Tibial nerve (tissue), 4 donors: ENCODE measurements around the gene USP32. TPM values are rescaled to one million over a fixed set of nuclear protein-coding genes. Genes with fewer than 3 reads are reported as not detected.
A peak's percentile ranks its signal among the peaks of the same experiment; 100 is the strongest.

ENCODE experiments used
- DNase-seq, 2 donors: peaks; one replicate each; pipeline ENCODE4 v3.0.0-alpha.2; 2019; ENCODE audit warnings: low spot score in 2 of 2
- H3K27ac ChIP-seq, 4 donors: fragments of 200-600 bp; sonication (generic) in 3 of 4; one replicate each; pipeline ENCODE4 v1.5.1; 2017 to 2019; ENCODE audit warnings: mild to moderate bottlenecking in 1 of 4
- H3K27me3 ChIP-seq, 2 donors: fragments of 200-600 bp; sonication (generic) in 1 of 2; one replicate each; pipeline versions ENCODE4 v1.5.1 to v1.6.0; 2017 to 2019
- H3K36me3 ChIP-seq, 3 donors: fragments of 200-600 bp; sonication (generic); one replicate each; pipeline ENCODE4 v1.5.1; 2018 to 2019
- H3K4me1 ChIP-seq, 4 donors: fragments of 200-600 bp; sonication (generic) in 3 of 4; one replicate each; pipeline ENCODE4 v1.5.1; 2017 to 2019
- H3K4me3 ChIP-seq, 4 donors: fragments of 200-600 bp; sonication (generic) in 3 of 4; one replicate each; pipeline ENCODE4 v1.5.1; 2017 to 2019; ENCODE audit warnings: mild to moderate bottlenecking in 1 of 4, moderate library complexity in 1 of 4
- H3K9me3 ChIP-seq, 4 donors: fragments of 200-600 bp; sonication (generic) in 3 of 4; one replicate each; pipeline ENCODE4 v1.5.1; 2017 to 2019
- EP300 ChIP-seq, 2 donors: sonication (generic); formaldehyde crosslinking; IDR thresholded peaks; one replicate each; pipeline ENCODE4 v1.6.1; 2017; ENCODE audit warnings: antibody characterized with exemption in 2 of 2, mild to moderate bottlenecking in 1 of 2
- POLR2A ChIP-seq, 2 donors: fragments of 450-650 bp; IDR thresholded peaks; one replicate each; pipeline ENCODE4 v1.6.1; 2017; ENCODE audit warnings: antibody characterized with exemption in 2 of 2, mild to moderate bottlenecking in 2 of 2, moderate library complexity in 2 of 2
- WGBS, 2 donors: methylation state at CpG; one replicate each; pipeline ENCODE4 v1.1.5; 2018; 5-methylcytosine and 5-hydroxymethylcytosine counted together
- total RNA-seq, 4 donors: library from RNA; depleted of rRNA; stranded (reverse); fragments of >200 nt; gene quantifications; one replicate each; pipeline ENCODE4 v1.1.0, GENCODE V29; 2016
- TF ChIP-seq, protein P1 (sequence below), 5 experiments: fragments of 200-600 bp in 3 of 5; fragments of 450-650 bp in 2 of 5; sonication (generic) in 3 of 5; IDR thresholded peaks; one replicate each; pipeline ENCODE4 v1.5.1; 2016 to 2019; ENCODE audit warnings: antibody characterized with exemption in 5 of 5, mild to moderate bottlenecking in 3 of 5, moderate library complexity in 2 of 5

USP32 gene
- total RNA-seq, 4 donors from 2014 or later, result 49.6 to 64.7 (median 56.5) TPM

DNA sequence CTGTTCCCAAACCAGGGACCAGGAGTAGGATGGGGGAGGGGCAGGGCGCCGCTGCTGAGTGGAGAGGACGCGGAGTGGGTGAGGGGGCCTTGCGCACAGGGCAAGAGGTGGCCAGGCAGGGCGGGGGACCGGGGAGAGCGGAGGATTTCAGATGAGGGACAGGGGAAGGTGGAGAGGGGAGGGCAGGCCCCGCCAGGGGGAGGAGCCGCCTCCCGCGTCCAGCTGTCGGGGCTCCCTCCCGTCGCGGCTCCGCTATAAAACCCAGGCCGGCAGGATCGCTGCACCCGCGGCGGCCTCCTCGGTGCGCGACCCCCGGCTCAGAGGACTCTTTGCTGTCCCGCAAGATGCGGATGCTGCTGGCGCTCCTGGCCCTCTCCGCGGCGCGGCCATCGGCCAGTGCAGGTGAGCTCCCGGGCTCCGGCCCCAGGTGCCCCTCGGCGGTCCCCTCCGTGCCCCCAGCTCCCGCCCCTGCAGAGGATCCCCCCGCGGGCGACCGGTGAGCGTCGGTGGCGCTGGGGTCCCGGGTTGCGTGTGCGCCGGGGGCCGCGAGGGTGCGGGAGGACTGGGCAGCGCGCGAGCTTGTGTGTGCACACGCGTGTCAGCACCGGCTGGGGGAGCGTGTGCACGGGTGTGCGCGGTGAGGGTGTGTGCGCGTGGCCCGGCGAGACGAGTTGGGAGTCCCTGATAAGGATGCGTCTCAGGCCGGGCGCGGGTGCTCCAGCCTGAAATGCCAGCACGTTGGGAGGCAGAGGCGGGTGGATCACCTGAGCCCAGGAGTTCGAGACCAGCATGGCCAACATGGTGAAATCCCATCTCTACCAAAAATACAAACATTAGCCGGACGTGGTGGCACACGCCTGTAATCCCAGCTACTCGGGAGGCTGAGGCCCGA is 242.0 kb downstream of the USP32 start, which contains the start of gene CA4:
Gene CA4 (plus strand): TSS at position 283 of the 892 bp plus-strand sequence. CDS start 62 bp downstream, at position 345.
- no peak for TF ChIP-seq EP300 (IDR thresholded peaks at IDR 0.05)
- TF ChIP-seq, protein P1, sequence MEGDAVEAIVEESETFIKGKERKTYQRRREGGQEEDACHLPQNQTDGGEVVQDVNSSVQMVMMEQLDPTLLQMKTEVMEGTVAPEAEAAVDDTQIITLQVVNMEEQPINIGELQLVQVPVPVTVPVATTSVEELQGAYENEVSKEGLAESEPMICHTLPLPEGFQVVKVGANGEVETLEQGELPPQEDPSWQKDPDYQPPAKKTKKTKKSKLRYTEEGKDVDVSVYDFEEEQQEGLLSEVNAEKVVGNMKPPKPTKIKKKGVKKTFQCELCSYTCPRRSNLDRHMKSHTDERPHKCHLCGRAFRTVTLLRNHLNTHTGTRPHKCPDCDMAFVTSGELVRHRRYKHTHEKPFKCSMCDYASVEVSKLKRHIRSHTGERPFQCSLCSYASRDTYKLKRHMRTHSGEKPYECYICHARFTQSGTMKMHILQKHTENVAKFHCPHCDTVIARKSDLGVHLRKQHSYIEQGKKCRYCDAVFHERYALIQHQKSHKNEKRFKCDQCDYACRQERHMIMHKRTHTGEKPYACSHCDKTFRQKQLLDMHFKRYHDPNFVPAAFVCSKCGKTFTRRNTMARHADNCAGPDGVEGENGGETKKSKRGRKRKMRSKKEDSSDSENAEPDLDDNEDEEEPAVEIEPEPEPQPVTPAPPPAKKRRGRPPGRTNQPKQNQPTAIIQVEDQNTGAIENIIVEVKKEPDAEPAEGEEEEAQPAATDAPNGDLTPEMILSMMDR (IDR thresholded peaks at IDR 0.05), result no peak
- no peak for TF ChIP-seq POLR2A (IDR thresholded peaks at IDR 0.05)
- Histone ChIP-seq H3K36me3 (no peaks in the 10 kb centered on the region), H3K4me1 (peaks cover 0 to 33% (median 5%) of the 10 kb centered on the region in 4 donors), H3K27ac (no peak within 1 kb of the TSS), H3K27me3 (peaks cover 0 to 97% of the 10 kb centered on the region in 2 donors), H3K4me3 (peak within 1 kb of the TSS in 1 of 4 donors; percentile 36), H3K9me3 (no peaks in the 10 kb centered on the region)
- no peak for DNase-seq
- 3% methylated on average over 44 to 51 of the region's 81 CpGs for WGBS, 2 donors

DNA sequence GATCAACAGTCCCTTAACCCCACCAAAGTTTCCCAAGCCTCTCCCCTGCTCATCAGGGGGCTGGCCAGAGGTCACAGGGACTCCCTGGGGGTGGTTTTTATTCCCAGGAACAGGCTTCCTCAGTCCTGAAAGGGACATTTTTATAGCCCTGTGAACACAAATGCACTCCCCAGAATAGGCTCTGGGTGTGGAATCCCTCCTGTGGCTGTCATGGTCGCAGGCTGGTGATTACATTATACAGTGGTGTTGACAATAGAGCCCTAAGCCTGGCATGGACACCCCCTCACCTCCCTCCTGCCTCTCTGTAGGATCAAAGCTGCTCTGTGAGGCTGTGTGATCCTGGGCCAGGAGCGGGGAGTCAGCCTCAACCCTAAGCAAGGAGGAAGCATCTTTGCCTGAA is 243.6 kb downstream of the USP32 start:
- H3K27me3 ChIP-seq, result peaks cover 0 to 85% of the 10 kb centered on the region in 2 donors

DNA sequence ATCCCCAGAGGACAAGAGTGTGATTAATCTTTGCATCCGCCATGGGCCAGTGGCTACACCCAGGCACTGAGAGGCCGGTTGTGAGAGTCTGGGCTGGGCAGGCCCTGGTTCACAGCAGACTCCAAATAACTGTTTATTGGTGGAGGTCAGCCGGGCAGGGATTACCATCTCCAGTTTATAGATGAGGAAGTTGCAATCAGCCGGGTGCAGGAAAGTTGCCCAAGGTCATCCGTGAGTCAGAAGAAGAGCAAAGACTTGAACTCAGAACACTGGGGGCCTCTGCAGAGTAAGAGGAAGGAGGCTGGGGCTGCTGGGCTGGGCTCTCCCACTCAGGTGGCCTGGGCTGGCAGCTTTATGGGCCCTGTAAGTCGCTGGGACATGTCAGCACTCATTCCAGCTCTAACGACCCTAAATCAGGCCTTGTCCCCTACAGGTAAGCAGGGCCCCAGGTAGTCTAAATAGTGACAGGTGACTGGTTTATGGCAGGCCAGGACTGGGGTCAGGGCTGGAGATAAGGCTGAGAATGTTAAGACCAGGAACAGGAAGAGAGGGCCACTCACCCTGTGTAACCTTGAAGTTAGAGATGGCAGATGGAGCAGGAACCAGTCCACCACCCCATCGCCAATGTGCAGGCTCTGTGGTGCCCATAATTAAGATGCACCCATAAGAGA is 244.2 kb downstream of the USP32 start:
- 57 to 76% methylated on average over 8 of the region's 8 CpGs for WGBS, 2 donors
- H3K9me3 ChIP-seq, result no peaks in the 10 kb centered on the region
- peaks cover 0 to 79% of the 10 kb centered on the region in 2 donors for H3K27me3 ChIP-seq
- no peak for TF ChIP-seq POLR2A (IDR thresholded peaks at IDR 0.05)
- TF ChIP-seq, protein P1 (IDR thresholded peaks at IDR 0.05), result no peak
- no peak for TF ChIP-seq EP300 (IDR thresholded peaks at IDR 0.05)
- H3K36me3 ChIP-seq, result no peaks in the 10 kb centered on the region
- no peak for DNase-seq
- H3K4me3 ChIP-seq, result no peak overlapping the region
- H3K4me1 ChIP-seq, result peaks cover 0 to 26% (median 11%) of the 10 kb centered on the region in 4 donors
- no peak overlapping the region for H3K27ac ChIP-seq

More for the DNA sequence above, 243.6 kb downstream of the USP32 start:
- TF ChIP-seq, protein P1 (IDR thresholded peaks at IDR 0.05), result no peak
- TF ChIP-seq POLR2A (IDR thresholded peaks at IDR 0.05) (no peak), EP300 (IDR thresholded peaks at IDR 0.05) (no peak)
- H3K9me3 ChIP-seq, result no peaks in the 10 kb centered on the region
- H3K36me3 ChIP-seq, result no peaks in the 10 kb centered on the region
- no peak overlapping the region for H3K4me3 ChIP-seq
- H3K4me1 ChIP-seq, result peaks cover 0 to 19% (median 6%) of the 10 kb centered on the region in 4 donors
- 15 to 65% methylated on average over 2 of the region's 2 CpGs for WGBS, 2 donors
- no peak for DNase-seq
- no peak overlapping the region for H3K27ac ChIP-seq

DNA sequence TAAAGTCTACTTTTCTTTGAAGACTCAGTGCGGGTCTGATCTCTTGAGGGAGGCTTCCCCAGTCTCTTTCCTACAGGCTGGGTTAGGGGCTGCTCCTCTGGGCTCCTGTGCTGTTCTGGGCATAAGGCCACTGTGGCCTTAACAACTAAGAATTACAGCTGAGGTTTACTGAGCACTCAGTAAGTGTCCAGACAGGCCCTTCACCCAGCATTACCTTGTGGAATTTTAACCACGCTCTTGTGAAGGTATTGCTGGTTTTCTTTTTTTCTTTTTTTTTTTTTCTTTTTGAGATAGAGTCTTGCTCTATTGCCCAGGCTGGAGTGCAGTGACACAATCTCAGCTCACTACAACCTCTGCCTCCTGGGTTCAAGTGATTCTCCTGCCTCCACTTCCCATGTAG is 245.7 kb downstream of the USP32 start:
- no peak for DNase-seq
- Histone ChIP-seq H3K9me3 (no peaks in the 10 kb centered on the region), H3K27me3 (peaks cover 0 to 79% of the 10 kb centered on the region in 2 donors), H3K27ac (no peak overlapping the region), H3K4me1 (peaks cover 0 to 40% (median 15%) of the 10 kb centered on the region in 4 donors), H3K36me3 (no peaks in the 10 kb centered on the region), H3K4me3 (no peak overlapping the region)
- 70 to 78% methylated on average over 2 of the region's 2 CpGs for WGBS, 2 donors
- TF ChIP-seq, protein P1 (IDR thresholded peaks at IDR 0.05), result no peak
